Stimulated activated CD4-positive, alpha-beta T cell treated with anti-CD3 and anti-CD28 coated beads, Interleukin-4, amount 100 ng/mL, for 4 hours (primary cell): ENCODE results near the gene ZNF610.
"Not testable (repeated sequence)": the region's sequence is repeated elsewhere in the genome, so short reads cannot be mapped to it uniquely, and the experiment has no call there.

Experiments used
- DNase-seq, 2 experiments: peaks; one replicate each; pipeline ENCODE4 v3.0.0-alpha.2; 2020

ZNF610 gene

GRCh38 chr19:52336117-52336790, at the start of gene ZNF610:
Gene ZNF610, plus strand, starts transcription at chr19:52336243. Its CDS starts 12,930 bp downstream, at chr19:52349173.
- DNase-seq: peak; percentile 86

GRCh38 chr19:52286256-52286655, 49.8 kb upstream of the ZNF610 start:
- DNase-seq: no peak

DNA sequence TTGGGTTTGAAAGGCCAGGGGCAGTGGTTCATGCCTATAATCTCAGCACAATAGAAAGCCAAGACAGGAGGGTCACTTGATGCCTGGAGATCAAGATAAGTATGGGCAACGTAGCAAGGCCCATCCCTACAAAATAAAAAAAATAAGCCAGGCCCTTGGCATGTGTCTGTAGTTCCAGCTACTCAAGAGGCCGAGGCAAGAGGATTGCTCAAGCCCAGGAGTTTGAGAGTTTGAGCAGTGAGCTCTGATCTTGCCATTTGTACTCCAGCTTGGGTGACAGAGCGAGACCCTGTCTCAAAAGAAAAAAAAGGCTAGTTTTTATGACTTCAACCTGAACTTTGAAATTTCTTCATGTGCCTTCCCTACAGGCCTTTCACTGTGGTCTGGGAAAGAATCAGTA, 44.3 kb upstream of the ZNF610 start:
- DNase-seq: no peak

GRCh38 chr19:52292946-52293345, 43.1 kb upstream of the ZNF610 start:
- DNase-seq: not testable (repeated sequence)

DNA sequence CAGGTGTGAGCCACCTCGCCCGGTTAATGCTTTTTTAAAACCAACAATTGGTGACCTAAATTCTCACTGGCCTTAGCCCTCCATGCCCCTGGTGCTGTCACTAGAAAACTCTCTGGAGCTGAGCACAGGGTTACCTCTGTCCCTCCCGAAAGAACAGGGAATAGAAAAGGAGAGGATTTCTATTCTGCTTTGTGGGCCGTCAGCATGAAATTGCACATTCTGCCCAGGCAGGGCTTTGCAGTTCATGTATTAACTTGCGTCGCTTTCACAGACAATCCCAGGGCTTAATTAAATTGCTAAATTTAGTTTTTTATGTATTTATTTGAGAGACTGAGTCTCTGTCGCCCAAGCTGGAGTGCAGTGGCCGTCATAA, 39.7 kb upstream of the ZNF610 start:
- DNase-seq: no peak

GRCh38 chr19:52296773-52297600, 39.1 kb upstream of the ZNF610 start, which contains the start of gene ZNF480:
Gene ZNF480, plus strand, starts transcription at chr19:52297169. Its CDS starts 3,244 bp downstream, at chr19:52300413.
- peak; percentile 70 to 71 for DNase-seq

DNA sequence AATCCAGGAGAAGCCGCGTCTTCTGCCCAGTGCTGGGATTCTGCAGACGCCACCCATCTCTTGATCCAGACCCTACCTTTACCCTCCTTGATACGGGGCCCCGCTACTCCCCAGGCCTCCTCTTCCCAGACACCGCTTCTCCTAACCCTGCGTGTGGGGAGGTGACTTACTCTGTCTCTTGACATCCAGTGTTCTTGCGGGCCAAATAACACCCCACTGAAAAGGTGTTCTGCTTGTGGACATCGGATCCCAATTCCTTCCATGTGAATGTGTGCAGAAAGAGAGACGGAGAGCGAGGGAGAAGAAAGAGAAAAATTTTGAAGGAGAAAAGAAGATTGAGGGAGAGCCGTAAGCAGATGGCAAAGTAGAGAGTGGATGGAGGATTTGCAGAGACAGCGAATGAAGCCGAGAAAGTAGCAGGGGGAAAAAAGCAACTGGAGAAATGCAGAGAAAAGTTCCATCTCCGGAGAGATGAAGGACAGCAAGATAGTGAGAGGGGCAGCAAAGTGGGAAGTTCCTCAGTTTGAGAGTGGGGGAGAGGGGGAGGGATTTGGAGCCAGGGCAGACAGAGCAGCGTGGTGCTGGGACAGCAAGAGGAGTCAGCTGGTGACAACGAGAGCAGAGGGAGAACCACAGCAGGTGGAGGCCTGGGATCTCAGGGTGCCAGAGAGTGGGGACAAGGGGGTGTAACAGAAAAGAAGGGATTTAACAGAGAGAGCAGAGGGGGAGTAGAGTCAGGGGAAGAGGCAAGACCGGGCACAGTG, 38.3 kb upstream of the ZNF610 start:
- DNase-seq: no peak

- no peak for DNase-seq
Observed at GRCh38 chr19:52307275-52307674, 28.8 kb upstream of the ZNF610 start.

GRCh38 chr19:52322429-52322828, 13.6 kb upstream of the ZNF610 start:
- DNase-seq: no peak

- DNase-seq: no peak
Observed at GRCh38 chr19:52331757-52332156, 4.3 kb upstream of the ZNF610 start.

- no peak for DNase-seq
Observed at GRCh38 chr19:52335768-52336116, 301 bp upstream of the ZNF610 start.

DNA sequence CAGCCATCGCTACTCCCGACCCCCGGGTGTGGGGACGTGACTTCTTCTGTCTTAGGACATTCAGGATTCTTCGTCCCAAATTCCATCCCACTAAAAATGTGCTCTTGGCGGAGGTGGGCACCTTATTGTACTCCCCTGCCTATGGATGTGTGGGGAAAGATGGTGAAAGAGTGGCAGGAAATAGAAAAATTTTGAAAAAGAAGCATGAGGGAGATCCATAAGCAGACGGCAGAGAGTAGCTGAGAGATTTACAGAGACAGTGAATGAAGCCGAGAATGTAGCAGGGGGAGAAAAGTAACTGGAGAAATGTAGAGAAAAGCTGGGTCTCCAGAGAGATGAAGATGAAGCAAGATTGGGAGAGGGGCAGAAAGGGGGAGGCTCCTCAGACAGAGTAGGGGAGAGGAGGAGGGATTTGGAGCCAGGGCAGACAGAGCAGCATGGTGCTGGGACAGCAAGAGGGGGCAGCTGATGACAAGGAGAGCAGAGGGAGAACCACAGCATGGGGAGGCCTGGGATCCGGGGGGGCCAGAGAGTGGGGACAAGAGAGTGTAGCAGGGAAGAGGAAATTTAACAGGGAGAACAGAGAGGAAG, 843 bp downstream of the ZNF610 start:
- DNase-seq: no peak

GRCh38 chr19:52339022-52339421, 3.0 kb downstream of the ZNF610 start:
- DNase-seq: not testable (repeated sequence)

DNA sequence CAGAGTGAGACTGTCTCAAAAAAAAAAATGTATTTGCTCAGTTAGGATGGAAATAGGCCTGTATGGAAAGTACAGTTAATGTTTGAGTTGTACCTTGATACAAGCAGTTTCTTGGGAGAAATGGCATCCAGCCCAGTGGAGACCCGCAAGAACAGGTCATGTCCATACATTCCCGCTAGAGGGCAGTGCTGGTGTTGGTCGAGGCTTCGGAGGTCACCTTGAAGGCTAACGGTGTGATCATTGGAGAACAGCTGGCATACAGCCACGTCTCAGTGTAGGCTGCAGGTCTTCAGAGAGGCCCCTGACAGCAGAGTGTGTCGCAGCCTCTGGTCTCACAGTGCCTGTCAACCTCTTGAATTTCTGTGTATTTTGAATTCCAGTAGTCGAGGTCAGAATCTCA, 7.5 kb downstream of the ZNF610 start:
- DNase-seq: peak; percentile 17 to 39

GRCh38 chr19:52345162-52345561, 9.1 kb downstream of the ZNF610 start:
- DNase-seq: no peak

DNA sequence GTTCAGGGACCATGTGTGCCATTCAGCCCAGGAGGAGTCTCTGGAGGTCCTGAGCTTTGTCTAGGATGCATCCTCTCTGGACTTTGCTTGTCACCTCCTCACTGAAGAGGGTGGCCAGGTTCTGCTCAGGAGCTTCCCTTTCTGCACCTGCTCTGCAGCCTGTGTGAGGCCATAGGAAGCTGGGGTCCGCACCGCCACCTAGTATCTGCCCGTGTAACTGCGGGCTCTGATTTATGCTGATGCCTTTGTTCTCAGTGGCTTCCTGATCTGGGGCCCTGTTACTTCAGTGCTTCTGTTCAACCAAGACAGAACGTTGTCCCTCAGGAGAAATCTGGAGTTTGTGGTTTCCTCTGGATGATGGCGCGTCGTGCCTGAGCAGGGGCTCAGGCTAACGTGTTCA, 15.5 kb downstream of the ZNF610 start:
- no peak for DNase-seq

DNA sequence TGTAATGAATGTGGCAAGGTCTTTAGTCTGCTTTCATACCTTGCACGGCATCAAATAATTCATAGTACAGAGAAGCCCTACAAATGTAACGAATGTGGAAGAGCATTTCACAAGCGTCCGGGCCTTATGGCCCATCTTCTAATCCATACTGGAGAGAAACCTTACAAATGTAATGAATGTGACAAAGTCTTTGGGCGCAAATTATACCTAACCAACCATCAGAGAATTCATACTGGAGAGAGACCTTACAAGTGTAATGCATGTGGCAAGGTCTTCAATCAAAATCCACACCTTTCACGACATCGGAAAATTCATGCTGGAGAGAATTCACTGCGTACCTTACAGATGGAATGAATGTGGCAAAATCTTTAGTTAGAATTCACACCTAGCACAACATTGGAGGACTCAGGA, 30.4 kb downstream of the ZNF610 start:
- DNase-seq: no peak

- peak; percentile 91 to 95 for DNase-seq
Observed at GRCh38 chr19:52369559-52370340, 33.7 kb downstream of the ZNF610 start, which contains the start of gene ZNF880. Gene ZNF880, plus strand, starts transcription at chr19:52369923. Its CDS starts 43 bp downstream, at chr19:52369966.

DNA sequence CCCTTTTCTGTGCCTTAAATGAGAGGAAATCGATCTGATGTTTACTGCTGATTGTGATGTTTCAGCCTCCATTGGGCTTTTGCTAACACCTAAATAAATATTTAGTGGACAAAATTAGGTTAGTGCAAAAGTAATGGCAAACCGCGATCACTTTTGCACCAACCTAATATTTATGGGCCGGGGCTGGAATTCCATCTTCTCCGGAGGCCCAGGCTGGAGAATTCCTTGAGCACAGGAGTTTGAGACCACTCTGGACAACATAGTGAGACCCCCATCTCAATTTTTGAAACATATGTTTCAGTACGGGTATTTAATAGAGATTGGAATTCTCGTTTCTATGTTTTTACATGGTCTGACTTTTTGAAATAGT, 34.3 kb downstream of the ZNF610 start:
- no peak for DNase-seq

DNA sequence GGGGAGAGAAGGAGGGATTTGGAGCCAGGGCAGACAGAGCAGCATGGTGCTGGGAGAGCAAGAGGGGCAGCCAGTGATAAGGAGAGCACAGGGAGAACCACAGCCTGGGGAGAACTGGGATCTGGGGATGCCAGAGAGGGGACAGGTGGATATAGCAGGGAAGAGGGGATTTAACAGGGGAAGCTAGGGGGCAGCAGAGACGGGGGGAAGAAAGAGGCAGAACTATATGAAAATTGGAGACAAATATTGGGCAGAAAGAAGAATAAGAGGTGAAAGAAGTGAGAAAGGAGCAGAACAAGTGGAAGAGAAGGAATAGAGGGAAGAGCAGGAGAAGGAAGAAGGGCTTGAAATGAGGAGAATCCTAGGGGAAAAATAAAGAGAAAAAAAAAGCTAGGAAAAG, 55.1 kb downstream of the ZNF610 start:
- no peak for DNase-seq

DNA sequence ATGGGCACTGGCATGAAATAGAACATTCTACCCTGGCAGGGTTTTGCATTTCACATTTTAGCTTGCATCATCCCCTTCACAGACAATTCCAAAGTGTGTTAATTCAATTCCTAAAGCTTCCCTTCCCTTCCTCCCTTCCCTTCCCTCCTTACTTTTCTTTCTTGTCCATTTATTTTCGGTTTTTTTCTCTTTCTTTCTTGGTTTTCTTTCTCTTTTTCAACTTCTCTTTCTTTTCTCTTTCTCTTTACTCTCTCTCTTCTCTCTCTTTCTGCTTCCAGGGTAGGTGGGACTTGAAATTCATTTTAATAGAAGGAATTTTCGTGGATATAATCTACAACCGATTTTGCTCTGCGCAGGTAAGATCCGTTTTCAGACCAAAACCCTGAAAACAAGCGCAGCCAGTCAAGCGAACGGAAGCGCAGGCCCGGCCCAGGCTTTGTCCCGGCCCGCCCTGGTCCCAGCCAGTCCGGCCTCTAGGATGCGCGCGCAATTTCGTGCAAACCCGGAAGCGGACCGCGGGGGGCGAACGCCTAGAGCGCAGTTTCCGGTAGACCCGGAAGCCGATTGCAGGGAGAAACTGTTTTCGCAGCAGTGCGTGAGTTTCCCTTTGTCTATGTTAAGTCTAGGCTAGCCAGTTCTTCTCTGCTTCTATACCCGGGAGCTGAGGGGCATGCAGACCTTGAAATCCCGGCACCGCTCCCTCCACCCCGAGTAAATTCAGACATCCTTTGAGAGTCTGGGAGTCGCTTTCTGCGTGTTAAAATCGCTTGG, 61.5 kb downstream of the ZNF610 start, which contains the start of gene ZNF528:
Gene ZNF528, plus strand, starts transcription at position 540 of the 771 bp plus-strand sequence. CDS start 4,165 bp downstream, outside the sequence.
- peak; percentile 90 to 96 for DNase-seq
